Subcutaneous adipose tissue (tissue), 4 donors: ENCODE data around the gene TTC29. TPM values are rescaled to one million over a fixed set of nuclear protein-coding genes. Genes with fewer than 3 reads are reported as not detected.

Source experiments
- CTCF ChIP-seq: fragments of 450-650 bp; IDR thresholded peaks from one replicate; pipeline ENCODE4 v1.5.1; 2016; ENCODE audit warnings: low read depth, mild to moderate bottlenecking, control low read depth, antibody characterized with exemption, moderate library complexity
- total RNA-seq, 4 donors: library from RNA; depleted of rRNA; stranded (reverse); fragments of >200 nt; gene quantifications; one replicate each; pipeline ENCODE4 v1.1.0, GENCODE V29; 2016

Gene TTC29
- total RNA-seq, 4 donors from 2014 or later, result 0.17 TPM; not detected in 3

- TF ChIP-seq CTCF, result no peak
Observed at GRCh38 chr4:146840731-146841130, 104.9 kb downstream of the TTC29 start.

- TF ChIP-seq CTCF, result no peak
Observed at GRCh38 chr4:146835096-146835495, 110.6 kb downstream of the TTC29 start.

- TF ChIP-seq CTCF, result no peak
Observed at GRCh38 chr4:146834263-146835034, 111.2 kb downstream of the TTC29 start.

- TF ChIP-seq CTCF, result no peak
Observed at GRCh38 chr4:146833530-146833929, 112.1 kb downstream of the TTC29 start.

GRCh38 chr4:146814750-146815149 lies 130.9 kb downstream of the TTC29 start:
- TF ChIP-seq CTCF, result no peak

- no peak for TF ChIP-seq CTCF
Observed at GRCh38 chr4:146795711-146796110, 150.0 kb downstream of the TTC29 start.

GRCh38 chr4:146793727-146794126 lies 151.9 kb downstream of the TTC29 start:
- no peak for TF ChIP-seq CTCF
